GM20431 (cell line): ENCODE measurements around the gene EAF2.
"Not testable (repeated sequence)": the region's sequence is repeated elsewhere in the genome, so short reads cannot be mapped to it uniquely, and the experiment has no call there.

Experiments used
- in situ Hi-C: fragments of 300-500 bp; cut with MseI, MboI; formaldehyde crosslinking; loops from one replicate; pipeline ENCODE4 v1.15.0; 2020; ENCODE audit warnings: low sequenced_read_pairs; ENCODE audit not compliant: unreplicated experiment

EAF2 gene

DNA sequence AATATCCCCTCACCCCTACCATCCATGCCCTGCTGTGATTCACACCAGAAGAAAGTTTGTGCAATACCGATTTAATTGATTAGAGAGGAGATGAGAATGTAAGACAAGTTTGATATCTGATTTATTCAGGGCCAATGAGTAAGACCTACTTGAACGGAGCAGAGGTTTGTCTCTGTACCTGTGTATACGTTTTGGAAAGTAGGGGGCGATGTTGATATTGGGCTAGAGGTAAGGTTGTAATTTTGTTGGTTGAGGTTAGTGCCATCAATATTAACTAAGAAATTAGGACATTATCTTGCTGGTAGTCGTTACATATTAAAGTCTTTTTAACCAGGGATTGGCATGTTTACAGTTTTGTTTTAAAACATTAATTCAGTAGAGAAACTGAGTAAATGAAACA lies 20.5 kb downstream of the EAF2 start:
- in situ Hi-C loops = no loop called here

DNA sequence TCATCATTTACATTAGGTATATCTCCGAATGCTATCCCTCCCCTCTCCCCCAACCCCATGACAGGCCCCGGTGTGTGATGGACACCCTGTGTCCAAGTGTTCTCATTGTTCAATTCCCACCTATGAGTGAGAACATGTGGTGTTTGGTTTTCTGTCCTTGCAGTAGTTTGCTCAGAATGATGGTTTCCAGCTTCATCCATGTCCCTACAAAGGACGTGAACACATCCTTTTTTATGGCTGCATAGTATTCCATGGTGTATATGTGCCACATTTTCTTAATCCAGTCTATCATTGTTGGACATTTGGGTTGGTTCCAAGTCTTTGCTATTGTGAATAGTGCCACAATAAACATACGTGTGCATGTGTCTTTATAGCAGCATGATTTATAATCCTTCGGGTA lies 22.8 kb downstream of the EAF2 start:
- in situ Hi-C loops = not testable (repeated sequence)

DNA sequence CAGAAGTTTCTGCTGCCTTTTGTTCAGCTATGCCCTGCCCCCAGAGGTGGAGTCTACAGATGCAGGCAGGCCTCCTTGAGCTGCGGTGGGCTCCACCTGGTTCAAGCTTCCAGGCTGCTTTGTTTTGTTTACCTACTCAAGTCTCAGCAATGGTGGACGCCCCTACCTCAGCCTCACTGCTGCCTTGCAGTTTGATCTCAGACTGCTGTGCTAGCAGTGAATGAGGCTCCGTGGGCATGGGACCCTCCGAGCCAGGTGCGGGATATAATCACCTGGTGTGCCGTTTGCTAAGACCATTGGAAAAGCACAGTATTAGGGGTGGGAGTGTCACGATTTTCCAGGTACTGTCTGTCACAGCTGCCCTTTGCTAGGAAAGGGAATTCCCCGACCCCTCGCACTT lies 28.2 kb downstream of the EAF2 start:
- in situ Hi-C loops = not testable (repeated sequence)

DNA sequence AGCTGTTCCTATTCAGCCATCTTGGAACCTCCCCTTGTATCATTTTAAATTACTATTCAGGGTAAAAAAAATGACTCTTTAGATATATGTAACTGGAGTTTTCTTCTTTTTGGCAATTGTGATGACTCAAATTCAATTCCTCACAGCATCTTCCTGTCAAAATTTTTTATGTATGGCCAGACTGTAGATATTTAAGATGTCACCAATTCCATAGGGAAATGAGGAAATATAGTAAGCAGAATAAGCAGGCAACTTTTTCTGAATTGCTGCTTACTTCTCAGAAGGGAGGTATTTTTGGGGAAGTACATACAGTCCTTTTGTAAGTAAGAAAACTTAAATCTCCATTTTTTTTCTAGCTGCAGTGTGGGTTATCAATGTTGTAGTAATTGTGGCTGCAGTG lies 28.8 kb downstream of the EAF2 start:
- in situ Hi-C loops = no loop called here

DNA sequence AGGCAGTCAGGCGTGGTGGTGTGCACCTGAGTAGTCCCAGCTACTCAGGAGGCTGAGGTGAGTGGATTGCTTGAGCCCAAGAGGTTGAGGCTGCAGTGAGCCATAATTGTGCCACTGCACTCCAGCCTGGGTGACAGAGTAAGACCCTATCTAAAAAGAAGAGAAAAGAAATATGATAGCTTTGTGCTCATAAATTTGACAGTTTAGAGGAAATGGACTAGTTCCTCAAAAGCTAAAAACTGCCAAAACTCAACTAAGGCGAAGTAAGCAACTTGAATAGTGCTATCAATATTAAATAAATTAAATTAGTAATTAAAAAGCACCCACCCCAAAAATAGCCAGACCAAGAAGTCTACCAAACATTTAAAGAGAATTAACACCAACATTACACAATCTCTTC lies 34.7 kb downstream of the EAF2 start:
- in situ Hi-C loops = no loop called here

DNA sequence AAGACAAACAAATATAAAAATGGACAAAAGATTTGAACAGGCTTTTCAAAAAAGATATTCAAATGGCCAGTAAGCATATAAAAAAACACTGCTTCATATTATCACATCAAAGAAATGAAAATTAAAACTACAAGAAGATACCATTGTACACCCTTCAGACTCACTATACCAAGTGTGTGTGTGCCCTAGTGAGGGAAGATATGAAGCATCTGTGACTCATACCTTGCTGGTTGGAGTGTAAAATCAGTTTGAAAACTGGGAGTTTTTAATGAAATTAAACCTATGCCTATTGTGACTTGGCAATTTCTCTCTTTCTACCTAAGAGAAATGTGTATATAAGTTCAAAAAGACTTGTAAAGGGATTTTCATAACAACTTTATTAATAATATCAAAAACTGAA lies 35.7 kb downstream of the EAF2 start:
- in situ Hi-C loops = no loop called here

DNA sequence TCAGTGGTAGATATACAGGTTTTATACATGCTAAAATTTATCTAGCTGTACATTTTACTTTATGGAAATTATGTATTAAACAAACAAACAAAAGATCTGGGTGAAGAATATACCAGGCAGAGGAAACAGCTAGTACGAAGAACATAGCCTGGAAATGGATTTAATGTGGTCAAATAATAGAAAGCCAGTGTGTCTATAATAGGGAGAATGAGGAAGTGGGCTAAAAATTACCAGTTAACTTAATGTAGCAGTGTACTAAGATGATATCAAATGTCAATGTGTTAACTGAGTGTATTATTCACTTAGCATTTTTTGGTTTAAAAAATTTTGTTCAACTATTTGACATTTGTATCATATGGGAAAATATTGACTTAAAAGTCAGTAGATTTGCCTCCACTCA lies 36.4 kb downstream of the EAF2 start:
- in situ Hi-C loops = no loop called here

DNA sequence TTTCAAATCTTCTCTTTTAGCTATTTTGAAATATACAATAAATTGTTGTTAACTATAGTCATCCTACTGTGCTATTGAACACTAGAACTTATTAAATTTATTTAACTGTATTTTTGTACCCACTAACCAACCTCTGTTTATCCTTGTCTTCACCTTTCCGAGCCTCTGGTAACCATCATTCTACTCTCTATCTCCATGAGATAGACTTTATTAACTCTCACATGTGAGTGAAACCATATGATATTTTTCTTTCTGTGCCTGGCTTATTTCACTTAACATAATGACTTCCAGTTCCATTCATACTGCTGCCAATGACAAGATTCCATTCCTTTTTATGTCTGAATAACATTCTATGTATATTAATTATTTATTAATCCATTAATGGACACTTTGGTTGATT lies 43.4 kb downstream of the EAF2 start:
- in situ Hi-C loops = no loop called here

DNA sequence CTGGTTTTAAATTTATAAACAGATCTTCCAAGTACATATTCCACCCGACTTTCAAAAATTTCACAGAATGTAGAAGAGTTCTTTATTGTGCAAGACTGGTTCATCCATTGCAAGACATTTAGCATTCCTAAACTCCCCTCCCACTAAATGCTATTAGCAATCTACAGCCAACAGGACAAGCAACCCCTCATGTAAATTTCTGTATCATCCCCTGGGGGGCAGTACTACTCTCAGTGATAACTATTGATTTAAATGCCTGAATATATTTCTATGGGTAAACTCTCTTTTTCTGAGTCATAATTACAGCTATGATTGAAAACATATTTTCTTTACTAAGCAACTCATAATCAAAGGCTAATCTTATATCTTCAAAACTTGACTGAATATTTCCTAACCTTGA lies 48.5 kb downstream of the EAF2 start:
- in situ Hi-C loops = no loop called here

DNA sequence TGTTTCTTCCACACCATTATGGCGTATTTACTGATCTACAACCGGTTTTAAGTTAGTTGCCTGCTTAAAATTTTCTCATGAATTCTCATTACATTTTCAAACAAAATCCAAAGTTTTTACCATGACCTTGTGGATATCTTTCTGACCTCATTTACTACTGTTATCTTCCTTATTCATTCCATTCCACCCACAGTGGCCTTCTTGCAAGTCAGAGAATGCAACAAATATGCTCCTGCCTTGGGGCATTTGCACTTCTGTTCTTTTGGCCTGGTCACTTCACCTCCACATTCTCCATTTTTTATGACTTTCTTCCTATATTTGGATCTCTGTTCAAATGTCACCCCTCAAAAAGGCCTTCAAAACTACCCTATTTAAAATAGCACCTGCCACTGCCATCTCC lies 50.4 kb downstream of the EAF2 start:
- in situ Hi-C loops = no loop called here

DNA sequence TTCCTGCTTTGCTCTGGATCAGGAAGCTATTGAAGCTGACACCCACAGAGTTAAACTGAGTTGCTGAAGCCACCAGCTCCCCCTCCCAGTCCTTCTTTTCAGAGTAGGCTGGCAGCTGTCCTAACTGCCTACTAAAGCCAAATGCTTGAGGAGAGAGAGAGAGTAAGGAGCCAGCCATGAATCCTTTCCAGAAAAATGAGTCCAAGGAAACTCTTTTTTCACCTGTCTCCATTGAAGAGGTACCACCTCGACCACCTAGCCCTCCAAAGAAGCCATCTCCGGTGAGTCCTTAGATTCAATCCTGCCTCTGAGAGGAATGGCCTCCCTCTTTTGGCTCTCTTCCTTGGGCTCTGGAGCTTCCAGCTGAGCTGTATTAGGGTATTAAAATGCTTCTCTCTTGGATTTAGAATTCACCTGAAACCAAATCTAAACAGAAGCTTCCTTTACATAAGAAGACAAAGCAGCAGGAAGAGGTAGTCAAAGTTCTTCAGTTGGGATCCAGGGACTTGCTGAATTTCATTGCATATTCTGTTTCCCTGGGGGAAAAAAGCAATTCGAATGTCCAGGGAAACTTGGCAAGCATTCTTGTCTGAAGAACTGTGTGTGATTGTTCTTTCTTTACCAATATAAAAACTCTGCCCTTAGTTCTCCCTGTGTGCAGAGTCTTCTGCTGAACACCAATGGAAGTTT lies 59.4 kb downstream of the EAF2 start, which contains the start of gene SLC15A2:
TSS of gene SLC15A2 (plus strand) at position 101 of the 690 bp plus-strand sequence. CDS start at position 177, 76 bp downstream.
- in situ Hi-C loops = no loop called here

DNA sequence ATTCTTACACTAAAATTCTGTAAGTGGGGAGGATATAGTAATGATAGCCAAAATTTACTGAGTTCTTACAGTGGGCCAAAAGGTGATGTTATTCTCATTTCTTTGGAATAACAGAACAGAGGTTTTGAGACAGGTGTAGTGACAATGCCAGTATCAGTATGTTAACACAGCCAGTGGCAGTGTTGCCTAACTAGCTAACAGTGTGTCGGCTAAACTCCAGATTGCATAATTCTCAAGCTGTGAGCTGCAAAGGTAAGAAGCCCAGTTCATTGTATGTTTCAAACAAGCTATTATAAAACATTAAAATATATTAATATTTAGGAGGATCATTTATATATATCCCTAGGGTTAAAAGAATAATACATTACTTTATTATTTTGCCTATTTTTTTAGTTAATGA lies 60.1 kb downstream of the EAF2 start:
- in situ Hi-C loops = no loop called here

DNA sequence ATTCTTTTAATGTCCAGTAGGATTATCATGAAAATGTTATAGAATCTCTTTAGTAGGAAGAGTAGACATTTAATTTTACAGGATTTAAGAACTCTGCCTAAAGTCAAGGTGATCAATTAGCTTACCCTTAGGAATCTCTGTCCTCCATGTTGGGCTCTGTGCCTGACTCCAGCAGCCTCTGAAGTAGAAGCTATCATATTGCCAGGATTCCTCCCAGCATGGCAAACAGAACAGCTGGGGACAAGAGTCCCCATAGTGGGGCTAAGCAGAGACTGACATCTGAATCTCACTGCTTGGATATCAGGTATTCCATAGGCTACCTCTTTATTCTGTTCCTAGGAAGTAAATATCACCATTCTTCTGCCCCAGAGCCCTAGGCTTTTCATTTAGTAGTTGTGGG lies 60.7 kb downstream of the EAF2 start:
- in situ Hi-C loops = no loop called here

DNA sequence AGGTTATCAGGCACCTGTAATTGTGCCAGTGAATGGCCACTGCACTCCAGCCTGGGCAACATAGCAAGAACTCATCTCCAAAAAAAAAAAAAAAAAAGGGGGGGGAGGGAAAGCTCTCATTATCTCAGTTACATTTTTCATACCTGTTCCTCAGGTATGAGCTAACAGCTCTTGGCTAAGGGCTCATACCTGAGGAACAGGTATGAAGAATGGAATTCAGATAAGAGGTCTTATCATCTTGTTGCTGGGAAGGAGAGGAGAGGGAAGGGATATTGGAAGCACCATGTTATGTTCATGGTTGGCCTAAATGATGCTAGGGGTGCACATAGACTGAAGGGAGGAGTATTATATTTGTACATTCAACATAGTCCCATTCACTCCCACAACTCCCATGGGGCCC lies 61.8 kb downstream of the EAF2 start:
- in situ Hi-C loops = no loop called here

DNA sequence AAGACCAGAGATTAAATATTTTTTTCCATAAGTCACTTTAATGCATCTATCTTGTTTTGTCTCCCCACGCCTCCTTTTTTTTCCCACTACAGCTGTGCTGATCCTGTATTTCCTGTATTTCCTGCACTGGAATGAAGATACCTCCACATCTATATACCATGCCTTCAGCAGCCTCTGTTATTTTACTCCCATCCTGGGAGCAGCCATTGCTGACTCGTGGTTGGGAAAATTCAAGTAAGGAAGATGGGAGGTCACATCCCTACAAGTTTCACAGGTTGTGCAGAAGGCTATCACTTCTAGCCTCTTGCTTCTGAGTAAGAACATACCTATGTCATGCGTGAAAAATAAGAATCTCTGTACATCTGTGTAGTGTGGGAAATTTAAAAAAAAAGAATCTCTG lies 62.3 kb downstream of the EAF2 start:
- in situ Hi-C loops = no loop called here

DNA sequence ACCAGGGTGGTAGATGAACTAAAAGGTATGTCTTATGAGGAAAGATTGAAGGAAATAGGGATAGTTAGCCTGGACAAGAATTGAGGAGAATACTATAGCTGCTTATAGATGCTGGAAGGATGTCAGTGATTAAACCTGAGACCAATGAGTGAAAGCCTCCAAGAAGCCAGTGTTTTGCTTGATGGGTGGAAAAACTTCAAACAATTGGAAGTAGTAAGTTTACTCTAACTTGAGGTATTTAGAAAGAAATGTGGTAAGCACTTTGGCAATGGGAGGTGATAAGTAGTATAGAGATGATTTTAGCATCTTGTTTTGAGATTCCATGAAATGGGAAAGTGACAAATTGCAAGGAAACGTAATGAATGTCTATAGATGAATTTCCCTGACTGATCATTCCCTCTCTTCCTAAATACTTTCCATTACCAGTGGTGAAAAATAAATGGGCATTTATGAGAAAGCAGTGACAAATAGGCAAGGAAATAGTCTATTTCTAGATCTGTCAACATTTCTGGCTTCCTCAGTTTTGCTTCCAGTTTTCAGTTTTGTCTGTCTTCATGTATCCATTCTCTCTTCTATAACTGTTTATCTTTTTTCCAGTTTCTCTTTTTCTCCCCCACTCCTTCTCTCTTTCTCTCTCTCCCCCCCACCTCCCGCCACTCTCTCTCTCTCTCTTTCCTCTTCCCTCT lies 78.4 kb downstream of the EAF2 start:
- in situ Hi-C loops = no loop called here

DNA sequence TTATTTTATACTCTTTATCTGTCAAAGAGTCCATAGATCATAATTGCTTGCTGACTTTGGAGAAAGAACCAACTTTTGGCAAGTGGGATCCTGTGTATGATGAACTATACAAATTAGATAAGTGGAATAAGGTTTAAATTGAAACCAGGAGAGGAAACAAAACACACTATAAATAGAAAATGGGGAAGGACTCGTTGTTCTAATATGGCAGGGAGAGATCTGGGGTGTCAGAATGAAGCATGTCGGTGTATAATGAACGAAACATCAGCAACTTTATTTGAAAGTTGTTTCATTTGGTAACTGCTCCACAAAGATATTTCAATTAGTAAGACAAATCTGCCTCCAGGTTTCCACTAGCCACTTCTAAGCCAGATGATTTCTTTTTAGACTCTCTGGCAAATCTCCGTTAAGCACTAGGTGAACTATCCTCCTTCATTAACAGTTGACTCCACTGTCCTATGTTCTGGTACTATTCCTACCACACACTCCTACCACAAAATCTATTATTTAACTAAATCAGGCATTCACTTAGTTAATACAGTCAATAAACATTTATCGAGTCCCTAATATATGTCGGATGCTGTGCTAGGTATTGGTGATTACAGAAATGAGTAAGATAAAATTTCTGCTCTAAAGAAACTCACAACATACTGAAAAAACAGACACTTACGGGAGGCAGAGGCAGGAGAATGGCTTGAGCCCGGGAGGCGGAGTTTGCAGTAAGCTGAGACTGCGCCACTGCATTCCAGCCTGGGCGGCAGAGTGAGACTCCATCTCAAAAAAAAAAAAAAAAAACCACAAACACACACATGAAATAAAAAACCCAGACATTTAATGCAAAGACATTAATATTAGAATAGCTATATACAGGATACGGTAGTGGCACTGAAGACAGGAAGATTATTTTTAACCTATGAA lies 79.3 kb downstream of the EAF2 start:
- in situ Hi-C loops = no loop called here

DNA sequence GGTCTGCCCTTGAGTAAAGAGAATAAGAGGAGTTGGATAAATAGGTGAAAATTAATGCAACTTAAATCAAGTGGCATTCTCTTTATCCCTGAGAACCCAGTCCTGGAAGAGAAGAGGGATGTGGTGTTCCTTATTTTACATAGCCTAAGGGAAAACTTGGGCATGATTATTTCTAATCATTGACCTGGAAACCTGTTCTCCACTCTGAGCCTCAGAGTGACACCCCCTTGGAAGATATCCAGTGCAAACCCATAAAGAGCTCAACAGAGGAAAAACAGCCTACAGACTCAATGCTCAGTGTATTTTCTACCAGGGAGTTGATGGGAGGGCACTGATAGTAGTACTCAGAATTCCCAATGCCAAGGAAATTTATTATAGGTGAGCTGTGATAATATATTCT lies 81.2 kb downstream of the EAF2 start:
- in situ Hi-C loops = no loop called here

DNA sequence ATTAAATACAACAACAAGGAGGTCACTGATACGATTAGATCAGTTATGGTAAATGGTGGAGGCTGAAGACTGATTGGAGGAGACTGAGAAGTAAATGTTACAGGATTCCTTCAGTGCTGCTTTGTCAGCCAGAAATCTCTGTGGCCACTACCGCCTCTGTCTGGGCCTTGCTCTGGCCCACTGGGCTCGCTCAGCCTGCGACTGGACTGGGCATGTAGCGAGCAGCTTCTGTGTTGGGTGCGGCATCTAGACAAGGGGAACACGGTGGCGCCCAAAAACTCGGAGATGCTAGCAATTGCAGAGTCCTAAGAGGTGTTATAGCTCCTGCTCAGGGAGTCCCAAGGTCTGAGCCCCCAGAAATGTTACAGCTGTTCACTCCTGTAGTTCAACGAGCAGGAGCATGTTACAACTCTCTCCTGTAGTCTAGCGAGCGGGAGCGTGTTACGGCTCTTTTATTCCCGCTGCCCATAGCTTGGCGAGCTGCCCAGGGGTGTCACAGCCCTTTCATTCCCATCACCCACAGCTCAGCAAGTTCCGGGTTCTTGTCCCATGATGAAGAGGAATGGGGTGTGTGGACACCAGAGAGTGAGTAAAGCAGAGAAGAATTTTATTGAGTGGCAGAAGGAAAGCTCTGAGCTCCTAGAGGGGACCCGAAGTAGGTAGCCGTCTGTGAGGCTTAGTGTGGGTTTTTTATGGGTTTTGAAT lies 83.9 kb downstream of the EAF2 start:
- in situ Hi-C loops = no loop called here

DNA sequence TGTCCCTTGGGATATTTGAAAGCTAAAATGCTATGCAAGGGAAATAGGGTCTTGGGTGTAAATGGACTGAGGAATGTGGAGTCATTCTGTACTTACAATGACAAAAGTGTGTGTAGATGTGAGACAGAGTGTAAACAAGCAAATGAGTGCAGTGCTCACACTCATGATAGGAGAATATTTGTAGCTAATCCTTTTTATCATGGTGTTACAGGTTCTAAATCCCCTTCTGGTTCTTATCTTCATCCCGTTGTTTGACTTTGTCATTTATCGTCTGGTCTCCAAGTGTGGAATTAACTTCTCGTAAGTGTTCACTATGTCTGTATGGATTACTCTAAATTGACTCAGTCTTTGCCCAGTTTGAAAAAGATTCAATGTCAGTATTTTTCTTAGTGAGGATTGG lies 89.7 kb downstream of the EAF2 start:
- in situ Hi-C loops = no loop called here
